ENCODE data around the gene ITM2C.

The ITM2C gene, protein sequence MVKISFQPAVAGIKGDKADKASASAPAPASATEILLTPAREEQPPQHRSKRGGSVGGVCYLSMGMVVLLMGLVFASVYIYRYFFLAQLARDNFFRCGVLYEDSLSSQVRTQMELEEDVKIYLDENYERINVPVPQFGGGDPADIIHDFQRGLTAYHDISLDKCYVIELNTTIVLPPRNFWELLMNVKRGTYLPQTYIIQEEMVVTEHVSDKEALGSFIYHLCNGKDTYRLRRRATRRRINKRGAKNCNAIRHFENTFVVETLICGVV

DNA sequence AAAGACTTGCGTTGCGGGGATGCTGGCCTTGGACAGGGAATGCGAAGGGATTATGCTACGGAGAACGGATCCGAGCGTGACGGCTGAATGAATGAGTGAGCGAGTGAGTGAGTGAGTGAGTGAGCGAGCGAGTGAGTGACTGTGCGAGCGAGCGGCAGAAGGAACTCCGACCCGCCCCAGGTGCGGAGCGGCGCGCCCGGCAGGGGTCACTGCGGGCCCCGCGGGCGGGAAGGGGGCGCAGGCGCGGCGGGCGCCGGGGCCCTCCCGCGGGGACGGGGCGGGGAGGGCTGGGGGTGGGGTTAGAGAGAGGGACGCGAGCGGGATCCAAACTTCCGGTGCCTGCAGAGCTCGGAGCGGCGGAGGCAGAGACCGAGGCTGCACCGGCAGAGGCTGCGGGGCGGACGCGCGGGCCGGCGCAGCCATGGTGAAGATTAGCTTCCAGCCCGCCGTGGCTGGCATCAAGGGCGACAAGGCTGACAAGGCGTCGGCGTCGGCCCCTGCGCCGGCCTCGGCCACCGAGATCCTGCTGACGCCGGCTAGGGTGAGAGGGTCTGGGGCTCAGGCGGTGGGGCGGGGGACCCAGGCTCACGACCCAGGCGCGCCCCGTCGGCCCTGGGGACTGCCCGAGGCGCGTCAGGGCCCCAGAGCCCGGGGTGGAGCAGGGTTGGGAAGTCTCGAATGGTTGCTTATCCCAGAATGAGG is at the start of gene ITM2C:
TSS of gene ITM2C (plus strand) at position 338 of the 702 bp plus-strand sequence. CDS start at position 422, 84 bp downstream.
- peak; percentile 42 to 55 for DNase-seq

DNA sequence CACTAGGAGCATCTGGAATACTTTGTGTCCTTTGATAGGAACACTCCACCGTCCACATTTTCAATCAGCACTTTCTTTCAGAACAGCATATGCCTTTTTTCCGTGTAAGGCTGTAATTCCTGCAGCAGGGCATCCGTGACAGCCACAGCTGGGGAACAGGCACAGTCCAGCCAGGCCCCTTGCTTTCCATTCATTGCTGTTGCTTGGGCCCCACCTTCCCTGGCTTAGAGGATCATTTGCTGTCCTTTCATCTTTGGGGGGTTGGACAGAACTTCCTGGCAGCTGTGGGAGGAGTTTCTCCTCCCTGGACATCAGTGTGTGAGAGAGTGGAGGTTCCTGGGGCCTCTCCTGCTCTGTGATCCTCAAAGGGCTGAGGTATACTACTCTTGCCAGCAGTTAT is 49.7 kb upstream of the ITM2C start:
- no peak for DNase-seq

DNA sequence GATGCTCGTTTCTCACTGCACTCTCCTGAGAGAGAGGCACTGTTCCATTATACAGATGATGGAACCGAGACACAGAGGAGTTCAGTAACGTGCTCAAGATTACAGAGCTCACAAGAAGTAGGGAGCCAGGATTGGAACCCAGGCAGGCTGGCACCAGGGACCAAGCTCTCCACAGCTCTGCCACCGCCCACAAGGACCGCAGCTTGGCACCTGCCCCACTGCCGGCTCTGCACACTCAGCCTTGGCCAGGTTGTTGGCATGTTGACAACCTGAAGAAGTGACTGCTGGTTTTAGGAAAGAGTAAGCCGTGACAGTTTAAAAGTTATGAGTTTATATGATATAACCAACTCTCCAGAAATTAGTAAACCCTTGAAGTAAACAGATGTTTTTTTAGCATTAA is 48.0 kb upstream of the ITM2C start:
- DNase-seq, result no peak

DNA sequence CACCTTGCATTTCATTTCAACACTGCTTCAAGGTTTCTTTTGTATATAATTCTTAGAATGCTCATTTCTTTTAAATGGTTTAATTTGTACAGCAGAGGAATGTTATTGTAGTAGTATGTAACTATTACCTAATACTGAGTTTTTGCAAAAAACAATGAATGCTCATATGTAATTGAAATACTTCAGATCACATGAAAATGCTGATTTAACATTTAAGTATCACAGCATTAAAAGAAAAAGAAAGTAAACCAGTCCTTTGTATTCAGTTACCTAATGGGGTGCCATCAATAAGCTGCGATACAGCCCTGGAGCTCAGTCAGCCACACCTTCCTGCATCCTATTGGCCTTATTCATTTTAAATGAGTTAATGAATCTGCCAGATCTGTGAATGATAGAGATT is 45.3 kb upstream of the ITM2C start:
- DNase-seq, result no peak

DNA sequence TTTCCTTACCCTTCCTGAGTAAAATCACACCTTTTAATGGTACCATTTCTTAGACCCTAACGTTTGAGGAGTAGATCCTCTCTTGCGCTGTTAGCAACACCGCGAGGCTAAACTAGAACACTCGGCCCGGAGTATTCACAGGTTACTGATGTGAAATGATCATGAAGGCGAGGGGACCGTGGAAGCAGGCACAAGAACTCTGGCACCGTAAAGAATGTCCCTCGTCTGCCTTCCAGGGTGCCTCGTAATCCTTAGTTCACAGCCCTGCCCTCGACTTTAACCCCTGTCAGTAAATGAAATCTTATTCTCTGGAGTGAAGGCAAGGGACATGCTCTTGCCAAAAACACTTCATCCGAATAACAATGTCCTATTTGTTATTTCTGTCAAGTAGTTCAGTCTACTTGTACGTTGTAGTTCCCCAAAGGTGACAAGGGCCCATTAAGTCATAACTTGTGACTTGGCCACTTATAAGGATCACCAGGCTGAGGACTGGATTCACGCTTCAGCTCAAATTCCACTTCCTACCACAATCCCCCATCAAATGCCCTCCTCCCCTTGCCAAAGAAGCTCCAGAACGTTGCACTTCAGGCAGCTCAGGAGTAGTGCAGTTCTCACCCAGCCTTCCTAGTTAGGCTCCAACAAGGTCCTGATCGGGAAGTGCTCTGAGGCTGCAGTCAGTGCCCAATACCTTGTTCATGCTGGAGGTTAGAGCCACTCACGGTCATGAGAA is 43.3 kb upstream of the ITM2C start:
- DNase-seq, result no peak

DNA sequence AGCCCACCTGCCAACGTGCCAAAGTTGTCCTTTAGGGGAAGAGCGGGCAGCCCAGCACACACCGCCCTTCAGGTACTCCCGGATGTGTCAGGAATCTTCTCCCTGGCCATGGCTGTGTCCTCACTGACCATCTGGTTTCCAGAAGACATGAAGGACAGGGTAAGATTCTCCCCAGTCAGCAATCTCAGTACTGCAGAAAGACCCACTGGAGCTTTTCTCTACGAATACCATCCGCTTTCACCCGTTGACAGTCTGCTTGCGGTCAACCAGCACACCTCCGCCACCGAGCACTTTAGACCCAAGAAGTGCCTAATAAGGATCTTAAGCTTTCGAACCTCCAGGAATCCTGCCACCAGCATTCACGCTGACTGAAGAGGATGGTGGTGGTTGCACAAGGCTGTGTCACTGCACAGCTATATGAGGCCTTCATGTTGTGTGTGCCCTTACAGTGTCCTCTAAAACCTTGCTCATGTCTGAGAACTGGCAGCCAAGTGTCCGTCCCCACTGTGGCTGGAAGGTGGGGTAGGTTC is 42.7 kb upstream of the ITM2C start:
- no peak for DNase-seq

DNA sequence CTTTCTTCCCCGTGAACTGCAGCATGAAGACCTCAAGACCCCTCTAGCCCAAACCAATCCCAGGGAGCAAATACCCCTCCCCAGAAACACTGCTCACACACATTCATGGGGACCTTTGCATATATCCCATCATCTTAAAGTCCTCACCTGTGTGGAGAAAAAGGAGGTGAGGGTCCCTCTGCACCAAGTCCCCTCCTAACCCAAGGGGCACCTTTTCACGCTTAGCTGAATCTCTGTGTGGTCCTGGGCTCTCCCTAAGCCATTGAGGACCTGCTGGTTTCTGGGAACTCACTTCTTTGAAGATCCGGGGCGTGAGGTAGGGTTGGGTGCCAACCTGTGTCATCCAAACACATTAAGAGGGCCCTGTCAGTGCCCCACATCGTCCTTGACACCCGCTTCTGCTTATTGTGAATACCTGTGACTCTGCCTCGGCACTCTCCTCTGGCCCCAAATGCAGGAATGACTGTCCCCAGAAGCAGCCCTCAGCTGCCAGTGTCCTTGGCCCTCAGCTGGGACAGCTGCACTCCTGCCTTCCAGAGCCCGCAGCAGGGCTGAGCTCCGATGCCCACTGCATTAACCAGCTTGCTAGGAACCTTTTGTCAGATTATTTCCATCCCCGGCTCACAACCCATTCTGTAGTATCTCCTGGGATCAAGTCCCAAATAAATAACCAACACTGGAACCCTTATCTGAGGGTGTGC is 41.3 kb upstream of the ITM2C start:
- DNase-seq, result no peak

DNA sequence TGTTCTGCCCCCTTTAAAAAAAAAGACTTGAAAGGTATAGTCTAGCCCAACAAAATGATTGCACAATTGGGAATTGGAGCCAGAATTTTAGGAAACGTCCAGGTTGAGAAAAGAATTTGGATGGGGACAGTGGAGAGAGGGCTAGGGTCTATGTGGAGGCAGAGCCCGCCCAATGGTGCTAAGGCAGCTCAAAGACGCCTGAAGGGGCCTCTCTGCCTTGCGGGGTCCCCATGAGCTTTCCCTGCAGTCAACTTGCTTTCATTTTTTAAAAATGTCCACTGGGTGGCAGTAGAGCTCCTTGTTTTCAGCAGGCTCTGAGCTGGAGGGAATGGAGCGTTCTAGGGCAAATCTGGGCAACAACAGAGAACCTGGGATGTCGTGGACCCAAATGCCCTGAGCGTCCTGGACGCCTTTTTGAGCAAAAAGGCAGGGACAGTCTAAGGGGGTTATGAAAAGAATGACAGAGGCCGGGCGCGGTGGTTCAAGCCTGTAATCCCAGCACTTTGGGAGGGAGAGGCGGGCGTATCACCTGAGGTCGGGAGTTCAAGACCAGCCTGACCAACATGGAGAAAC is 40.2 kb upstream of the ITM2C start:
- peak; percentile 63 to 76 for DNase-seq

DNA sequence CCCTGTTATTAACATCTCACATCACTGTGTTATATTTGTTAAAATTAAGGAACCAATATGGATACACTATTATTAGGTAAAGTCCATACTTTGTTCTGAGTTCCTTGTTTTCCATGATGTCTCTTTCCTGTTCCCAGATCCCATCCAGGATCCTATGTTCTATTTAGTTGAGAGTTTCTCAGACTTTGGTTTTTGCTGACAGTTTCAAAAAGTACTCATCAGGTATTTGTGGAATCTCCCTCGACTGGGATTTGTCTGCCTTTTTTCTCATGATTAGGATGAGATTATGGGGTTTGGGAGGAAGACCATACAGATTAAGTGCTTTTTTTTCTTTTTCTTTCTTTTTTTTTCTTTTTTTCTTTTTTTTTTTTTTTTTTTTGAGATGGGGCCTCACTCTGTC is 39.4 kb upstream of the ITM2C start:
- DNase-seq, result no peak

DNA sequence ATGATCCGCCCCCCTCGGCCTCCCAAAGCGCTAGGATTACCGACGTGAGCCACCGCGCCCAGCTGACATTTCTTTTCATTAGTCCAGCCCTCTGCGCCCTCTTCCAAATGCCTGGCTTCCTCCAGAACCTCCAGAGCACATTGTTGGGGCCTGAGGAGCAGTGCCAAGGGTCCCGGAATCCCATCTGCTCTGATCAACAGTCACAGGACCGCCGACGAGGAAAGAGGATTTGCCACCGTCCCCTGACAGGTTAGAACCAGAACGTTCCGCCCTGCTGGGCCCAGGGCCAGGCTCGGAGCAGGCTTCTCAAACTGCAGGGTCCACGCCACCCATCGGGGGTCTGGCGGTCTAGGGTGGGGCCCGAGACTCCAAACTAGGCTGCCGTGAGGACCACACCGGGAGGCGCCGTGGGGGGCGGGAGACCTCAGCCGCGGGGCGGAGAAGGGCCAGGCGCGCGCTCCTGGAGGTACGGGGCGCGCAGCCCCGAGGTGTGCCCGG is 36.9 kb upstream of the ITM2C start:
- DNase-seq, result no peak

DNA sequence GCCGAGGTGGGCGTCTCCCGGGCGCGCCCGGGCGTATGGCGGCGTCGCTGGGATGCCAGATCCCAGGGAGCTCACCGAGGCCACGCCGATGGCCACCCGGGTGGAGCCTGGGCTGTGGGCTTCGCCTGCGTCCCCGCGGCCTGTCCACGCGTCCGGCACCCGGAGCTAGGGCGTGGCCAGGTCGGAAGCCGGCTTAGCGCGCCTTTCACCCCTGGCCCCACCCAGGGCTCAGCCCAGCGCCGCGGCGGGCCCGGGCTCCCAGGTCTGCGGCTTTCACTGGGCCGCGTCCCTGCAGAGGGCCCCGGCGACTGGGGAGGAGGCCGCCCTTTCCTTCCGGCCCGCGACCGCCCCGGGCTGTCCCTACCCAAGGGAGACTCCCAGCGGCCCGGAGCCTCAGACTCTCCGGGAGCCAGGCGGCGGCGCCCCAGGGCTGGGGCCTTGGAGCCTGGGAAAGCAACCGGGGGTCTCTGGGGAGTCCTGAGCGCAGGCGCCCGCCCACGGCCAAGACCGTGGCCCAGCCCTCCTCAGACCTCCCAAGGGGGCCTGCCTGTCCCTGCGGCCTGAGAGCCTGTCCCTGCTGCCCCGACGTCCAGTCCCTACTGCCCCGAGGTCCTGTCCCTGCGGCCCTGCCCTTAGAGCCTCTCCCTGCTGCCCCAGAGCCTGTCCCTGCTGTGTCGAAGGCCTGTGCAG is 36.3 kb upstream of the ITM2C start:
- no peak for DNase-seq

DNA sequence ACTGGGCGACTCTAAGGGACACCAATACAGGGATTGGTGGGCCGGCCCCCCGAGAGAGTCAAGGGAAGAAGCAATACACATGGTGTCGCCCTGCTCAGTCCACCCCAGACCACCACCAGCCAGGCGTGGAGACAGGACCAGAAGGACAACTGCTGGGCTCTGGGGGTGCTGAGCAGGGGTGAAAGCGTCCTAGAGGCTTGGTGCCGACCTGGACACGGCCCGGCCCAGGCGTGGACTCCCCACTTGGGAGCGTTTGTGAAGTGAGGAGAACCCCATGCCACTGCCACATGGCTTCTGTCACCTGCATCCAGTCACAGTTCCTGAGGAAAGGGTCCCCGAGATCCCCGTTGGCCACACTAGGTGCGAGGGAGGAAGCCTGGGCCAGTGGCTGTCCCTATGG is 35.4 kb upstream of the ITM2C start:
- no peak for DNase-seq

DNA sequence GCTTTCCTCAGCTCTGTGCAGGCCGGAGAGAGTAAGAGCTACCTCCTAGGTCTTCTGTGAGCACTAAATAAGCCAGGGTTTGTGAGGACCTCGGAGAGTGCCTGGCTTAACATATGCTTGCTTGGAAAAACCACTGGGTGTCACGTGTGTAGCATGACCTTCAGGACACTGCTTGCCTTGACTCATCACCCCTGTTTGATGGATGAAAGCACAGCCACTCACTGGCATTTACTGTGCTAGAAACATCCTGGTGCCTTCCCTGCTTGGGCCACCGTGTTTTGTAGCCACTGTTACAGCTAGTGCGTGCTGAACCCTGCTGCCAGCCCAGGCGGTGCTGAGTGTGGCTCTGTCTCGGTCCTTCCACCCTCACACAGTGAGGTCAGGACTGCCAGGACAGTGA is 34.8 kb upstream of the ITM2C start:
- DNase-seq, result no peak

DNA sequence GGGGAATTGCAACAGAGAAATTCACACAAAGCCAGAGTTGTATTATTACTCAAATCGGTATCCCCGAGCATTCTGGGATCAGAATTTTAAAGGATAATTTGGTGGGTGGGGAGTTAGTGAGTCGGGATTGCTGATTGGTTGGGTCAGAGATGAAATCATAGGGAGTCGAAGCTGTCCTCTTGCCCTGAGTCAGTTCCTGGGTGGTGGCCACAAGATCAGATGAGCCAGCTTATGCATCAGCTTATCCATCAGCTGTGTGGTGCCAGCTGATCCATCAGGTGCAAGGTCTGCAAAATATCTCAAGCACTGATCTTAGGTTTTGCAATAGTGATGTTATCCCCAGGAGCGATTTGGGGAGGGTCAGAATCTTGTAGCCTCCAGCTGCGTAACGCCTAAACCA is 34.3 kb upstream of the ITM2C start:
- no peak for DNase-seq

DNA sequence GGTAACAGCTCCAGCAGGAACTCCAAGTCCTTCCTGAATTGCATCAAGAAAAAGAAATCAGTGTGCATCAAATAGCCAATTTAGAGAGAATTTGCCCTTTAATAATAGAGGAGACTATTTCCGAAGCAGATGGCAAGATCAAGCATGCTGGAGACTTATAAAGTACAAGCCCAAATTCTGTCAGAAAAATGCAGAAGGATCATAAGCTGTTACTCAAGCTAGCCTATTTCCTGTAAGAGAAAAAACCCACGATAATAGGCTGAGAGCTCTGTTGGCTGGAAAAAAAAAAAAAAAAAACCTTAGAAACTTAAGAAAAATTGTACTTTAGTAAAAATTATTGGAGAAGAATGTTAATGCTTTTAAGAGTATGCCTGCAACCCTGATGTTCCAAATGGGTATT is 24.4 kb upstream of the ITM2C start:
- peak; percentile 56 to 68 for DNase-seq

DNA sequence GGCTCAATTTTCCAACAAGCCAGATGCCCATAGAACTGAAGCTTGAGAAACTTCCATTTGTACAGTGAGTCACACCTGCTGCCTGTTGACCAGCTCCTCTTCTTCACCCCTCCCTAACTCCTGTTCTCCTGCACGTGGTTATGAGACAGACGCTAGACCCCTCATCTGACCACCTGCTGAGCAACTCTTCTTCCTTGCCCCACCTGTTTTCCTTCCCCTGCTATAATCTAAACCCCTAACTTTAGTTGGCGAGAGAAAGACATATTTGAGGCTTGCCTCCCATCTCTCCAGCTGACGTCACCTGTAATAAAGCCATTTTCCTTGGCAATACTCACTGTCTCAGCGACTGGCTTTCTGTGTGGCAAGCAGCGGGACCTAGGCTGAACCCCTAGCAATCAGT is 22.3 kb upstream of the ITM2C start:
- DNase-seq, result no peak

DNA sequence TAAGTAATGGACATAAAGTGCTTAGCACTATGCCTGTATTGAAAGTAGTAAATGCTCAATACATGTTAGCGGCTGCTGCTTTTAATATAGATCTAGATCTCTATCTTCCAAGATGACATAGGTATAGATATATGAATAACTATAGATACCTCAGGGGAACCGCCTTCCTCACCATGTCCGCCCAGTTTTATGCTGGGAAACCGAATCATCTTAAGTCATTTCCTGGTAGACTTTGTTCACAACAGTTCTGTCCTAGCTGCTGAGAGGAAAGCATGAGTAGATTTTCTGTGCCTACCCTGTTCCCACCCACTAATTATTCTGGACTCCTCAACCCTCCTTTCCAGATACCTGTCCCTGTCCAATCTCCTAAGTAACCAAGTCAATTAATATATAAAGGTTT is 21.6 kb upstream of the ITM2C start:
- DNase-seq, result no peak

DNA sequence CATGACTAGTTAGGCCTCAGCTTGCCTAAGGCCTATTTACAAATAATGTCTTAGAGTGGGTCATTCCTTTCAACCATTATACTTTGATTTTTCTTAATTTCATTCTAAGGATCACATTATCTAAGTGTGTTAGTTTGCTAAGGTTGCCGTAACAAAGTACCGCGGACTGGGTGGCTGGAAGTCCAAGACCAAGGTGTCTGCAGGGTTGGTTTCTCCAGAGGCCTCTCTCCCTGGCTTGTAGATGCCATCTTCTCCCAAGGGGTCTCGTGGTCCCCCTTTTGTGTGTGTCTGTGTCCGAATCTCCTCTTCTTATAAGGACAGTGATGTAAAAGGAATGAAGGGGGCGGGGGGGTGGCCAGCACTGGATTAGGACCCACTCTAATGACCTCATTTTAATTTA is 18.4 kb upstream of the ITM2C start:
- DNase-seq, result no peak

DNA sequence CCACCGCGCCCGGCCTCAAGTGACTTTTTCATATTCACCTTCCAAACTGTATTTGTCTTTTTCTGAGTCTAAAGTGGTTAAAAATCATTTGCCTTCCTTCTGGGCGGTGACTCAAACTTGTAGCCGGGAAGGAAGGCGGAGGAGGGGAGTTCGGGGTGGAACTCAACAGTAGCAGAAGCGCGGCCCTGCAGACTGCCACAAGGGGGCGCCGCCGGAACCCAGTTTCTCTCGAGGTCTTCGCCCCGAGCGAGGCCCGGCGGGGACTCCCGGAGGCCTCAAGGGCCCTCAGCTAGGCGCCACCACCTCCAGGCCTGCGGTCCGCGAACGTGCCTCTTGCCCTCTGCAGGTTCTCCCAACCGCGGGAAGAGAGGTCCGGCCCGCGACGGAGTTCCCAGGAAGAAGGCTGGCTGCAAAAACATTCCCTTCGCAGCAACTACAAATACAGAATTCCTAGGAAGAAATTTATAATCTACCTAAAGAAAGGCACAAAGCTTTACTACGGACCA is 16.8 kb upstream of the ITM2C start:
- DNase-seq, result peak; percentile 70 to 80

DNA sequence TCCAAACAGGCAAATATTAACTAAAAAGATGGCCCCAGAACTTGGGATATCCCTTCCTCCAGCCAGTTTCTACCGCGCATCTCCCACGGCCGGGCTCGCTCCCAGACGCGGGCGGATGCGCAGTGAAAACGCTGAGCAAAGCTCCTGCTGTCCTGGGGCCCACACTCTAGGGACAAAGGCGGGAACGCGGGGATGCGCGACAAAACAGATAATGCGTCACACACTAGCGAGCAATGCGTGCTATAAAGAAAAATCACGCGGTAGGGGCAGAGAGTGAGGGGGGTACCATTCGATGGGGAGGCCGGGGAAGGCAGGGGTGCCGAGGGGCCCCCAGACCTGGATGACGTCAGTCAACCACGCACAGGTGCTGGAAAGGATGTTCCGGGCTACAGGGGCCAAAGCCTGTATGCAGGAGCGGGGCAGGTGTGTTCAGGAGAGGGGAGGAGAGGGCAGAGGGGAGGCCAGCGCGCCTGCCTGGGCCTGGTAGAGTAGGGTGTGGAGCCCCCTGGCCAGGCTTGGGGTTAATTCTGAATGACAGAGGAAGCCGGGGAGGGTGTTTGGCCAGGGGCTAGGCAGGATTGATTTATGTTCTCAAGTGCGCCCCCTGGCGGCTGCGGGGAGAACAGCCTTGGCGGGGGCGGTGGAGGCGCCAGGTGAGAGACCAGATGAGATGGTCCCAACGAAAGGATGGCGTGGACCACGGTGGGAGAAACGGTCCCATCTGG is 14.9 kb upstream of the ITM2C start:
- DNase-seq, result no peak

DNA sequence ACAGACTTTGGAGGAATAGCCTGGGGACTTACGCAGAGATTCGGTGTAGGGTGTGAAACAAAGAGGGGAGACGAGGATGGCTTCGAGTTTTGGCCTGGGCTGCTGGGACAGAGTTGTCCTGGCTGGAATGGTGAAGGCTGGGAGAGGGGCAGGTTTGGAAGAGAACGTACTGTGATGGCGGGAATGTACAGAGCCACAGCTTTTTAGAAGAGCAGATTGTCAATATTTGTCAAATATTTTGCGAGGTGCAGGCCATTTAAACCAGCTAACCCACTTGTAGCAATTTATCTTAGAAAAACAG is 14.4 kb upstream of the ITM2C start:
- no peak for DNase-seq

All from AML-193 (cell line).